Right renal cortex interstitium (tissue), 3 donors: ENCODE measurements around the gene RASSF9. TPM values are rescaled to one million over a fixed set of nuclear protein-coding genes. Genes with fewer than 3 reads are reported as not detected.

Experiments used
- DNase-seq, 3 donors: peaks; one replicate each; pipeline ENCODE4 v3.0.0-alpha.2; 2013; ENCODE audit warnings: low read depth in 3 of 3, low spot score in 2 of 3
- polyA plus RNA-seq, 3 donors: library from polyadenylated mRNA; unstranded; fragments of 120-200 nt; gene quantifications; one replicate each; pipeline ENCODE4 v1.2.1, GENCODE V29; 2013; ENCODE audit not compliant: insufficient read length in 3 of 3

RASSF9 gene
- polyA plus RNA-seq, 3 donors, result 15.3 to 16.7 (median 16.1) TPM

DNA sequence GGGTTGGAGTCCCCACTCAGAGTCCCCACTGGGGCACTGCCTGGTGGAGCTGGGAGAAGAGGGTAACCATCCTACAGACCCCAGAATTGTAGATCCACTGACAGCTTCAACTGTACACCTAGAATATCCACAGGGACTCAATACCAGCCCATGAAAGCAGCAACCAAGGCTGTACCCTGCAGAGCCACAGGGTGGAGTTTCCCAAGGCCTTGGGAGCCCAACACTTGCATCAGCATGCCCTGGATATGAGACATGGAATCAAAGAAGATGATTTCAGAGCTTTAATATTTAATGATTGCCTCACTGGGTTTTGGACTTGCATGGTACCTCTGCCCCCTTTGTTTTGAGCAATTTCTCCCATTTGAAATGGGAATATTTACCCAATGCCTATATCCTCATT is 80.4 kb downstream of the RASSF9 start:
- no peak for DNase-seq

Other genes starting within 250 kb of the RASSF9 start
- 1 to 10 TPM; 4.4 to 6.8 (median 6.6) TPM for gene NTS, start 37.9 kb upstream of the RASSF9 start, polyA plus RNA-seq